ENCODE data around the gene MAML2.

The MAML2 gene

GRCh38 chr11:96342961-96343711 lies at the start of gene MAML2:
Gene MAML2 (minus strand): TSS chr11:96343195. CDS start chr11:96341895, 1,300 bp downstream.
- DNase-seq = peak; percentile 87

- DNase-seq = no peak
Measured at GRCh38 chr11:96391698-96392307, 48.8 kb upstream of the MAML2 start.

- DNase-seq = no peak
Measured at GRCh38 chr11:96390488-96390792, 47.4 kb upstream of the MAML2 start.

GRCh38 chr11:96389720-96390487 lies 46.9 kb upstream of the MAML2 start, which contains the start of the genes CCDC82 and JRKL:
Gene CCDC82 (minus strand): TSS chr11:96389912. CDS start chr11:96384747, 5,165 bp downstream.
Gene JRKL (plus strand): TSS chr11:96390013. CDS start chr11:96390650, 637 bp downstream.
- DNase-seq = peak; percentile 97

GRCh38 chr11:96388891-96389719 lies 46.1 kb upstream of the MAML2 start:
- no peak for DNase-seq

- no peak for DNase-seq
Measured at GRCh38 chr11:96385187-96385586, 42.2 kb upstream of the MAML2 start.

GRCh38 chr11:96384156-96384555 lies 41.2 kb upstream of the MAML2 start:
- no peak for DNase-seq

- no peak for DNase-seq
Measured at GRCh38 chr11:96376796-96377195, 33.8 kb upstream of the MAML2 start.

- no peak for DNase-seq
Measured at GRCh38 chr11:96373826-96374225, 30.8 kb upstream of the MAML2 start.

- DNase-seq = no peak
Measured at GRCh38 chr11:96367342-96367741, 24.3 kb upstream of the MAML2 start.

GRCh38 chr11:96366024-96366423 lies 23.0 kb upstream of the MAML2 start:
- no peak for DNase-seq

- no peak for DNase-seq
Measured at GRCh38 chr11:96365493-96365892, 22.5 kb upstream of the MAML2 start.

- DNase-seq = no peak
Measured at GRCh38 chr11:96361778-96362177, 18.8 kb upstream of the MAML2 start.

- DNase-seq = no peak
Measured at GRCh38 chr11:96358321-96358720, 15.3 kb upstream of the MAML2 start.

- DNase-seq = no peak
Measured at GRCh38 chr11:96357794-96358193, 14.8 kb upstream of the MAML2 start.

GRCh38 chr11:96356848-96357247 lies 13.9 kb upstream of the MAML2 start:
- no peak for DNase-seq

GRCh38 chr11:96342014-96342960 lies 708 bp downstream of the MAML2 start:
- no peak for DNase-seq

GRCh38 chr11:96341211-96342013 lies 1.6 kb downstream of the MAML2 start:
- peak; percentile 47 for DNase-seq

GRCh38 chr11:96340555-96340885 lies 2.5 kb downstream of the MAML2 start:
- no peak for DNase-seq

GRCh38 chr11:96339706-96340554 lies 3.1 kb downstream of the MAML2 start:
- DNase-seq = no peak
